T follicular helper cell (primary cell): ENCODE measurements around the gene LYPD3.
"Not testable (repeated sequence)": the region's sequence is repeated elsewhere in the genome, so short reads cannot be mapped to it uniquely, and the experiment has no call there.

Source experiments
- DNase-seq: peaks from one replicate; pipeline ENCODE4 v3.0.0-alpha.2; 2020; ENCODE audit warnings: low read depth

LYPD3 gene

GRCh38 chr19:43461303-43461702, 4.1 kb downstream of the LYPD3 start:
- DNase-seq: no peak

- DNase-seq: no peak
These were observed 4.9 kb downstream of the LYPD3 start for GRCh38 chr19:43460362-43461016.

GRCh38 chr19:43457809-43458208, 7.6 kb downstream of the LYPD3 start:
- DNase-seq: no peak

- DNase-seq: no peak
These were observed 9.9 kb downstream of the LYPD3 start for GRCh38 chr19:43455321-43456113.

- DNase-seq: no peak
These were observed 11.4 kb downstream of the LYPD3 start for GRCh38 chr19:43454031-43454430.

- no peak for DNase-seq
These were observed 12.8 kb downstream of the LYPD3 start for GRCh38 chr19:43452582-43452981.

GRCh38 chr19:43450545-43450997, 14.8 kb downstream of the LYPD3 start:
- DNase-seq: no peak

- DNase-seq: no peak
These were observed 17.8 kb downstream of the LYPD3 start for GRCh38 chr19:43447655-43448054.

GRCh38 chr19:43446746-43447489, 18.5 kb downstream of the LYPD3 start:
- DNase-seq: peak; percentile 69

GRCh38 chr19:43445426-43445825, 20.0 kb downstream of the LYPD3 start:
- no peak for DNase-seq

GRCh38 chr19:43444531-43445287, 20.7 kb downstream of the LYPD3 start:
- DNase-seq: no peak

- DNase-seq: not testable (repeated sequence)
These were observed 21.3 kb downstream of the LYPD3 start for GRCh38 chr19:43444091-43444490.

GRCh38 chr19:43441716-43442115, 23.7 kb downstream of the LYPD3 start:
- no peak for DNase-seq

GRCh38 chr19:43439709-43440063, 25.7 kb downstream of the LYPD3 start:
- no peak for DNase-seq

- peak; percentile 47 for DNase-seq
These were observed 26.2 kb downstream of the LYPD3 start for GRCh38 chr19:43439032-43439708.

- no peak for DNase-seq
These were observed 26.9 kb downstream of the LYPD3 start for GRCh38 chr19:43438291-43439031.

- no peak for DNase-seq
These were observed 27.7 kb downstream of the LYPD3 start for GRCh38 chr19:43437712-43438111.

GRCh38 chr19:43437284-43437683, 28.1 kb downstream of the LYPD3 start:
- DNase-seq: not testable (repeated sequence)

- no peak for DNase-seq
These were observed 29.6 kb downstream of the LYPD3 start for GRCh38 chr19:43435775-43436174.

- no peak for DNase-seq
These were observed 31.7 kb downstream of the LYPD3 start for GRCh38 chr19:43433689-43434088.

- no peak for DNase-seq
These were observed 32.1 kb downstream of the LYPD3 start for GRCh38 chr19:43433358-43433673.
